ENCODE results near the gene FADS3.

DNA sequence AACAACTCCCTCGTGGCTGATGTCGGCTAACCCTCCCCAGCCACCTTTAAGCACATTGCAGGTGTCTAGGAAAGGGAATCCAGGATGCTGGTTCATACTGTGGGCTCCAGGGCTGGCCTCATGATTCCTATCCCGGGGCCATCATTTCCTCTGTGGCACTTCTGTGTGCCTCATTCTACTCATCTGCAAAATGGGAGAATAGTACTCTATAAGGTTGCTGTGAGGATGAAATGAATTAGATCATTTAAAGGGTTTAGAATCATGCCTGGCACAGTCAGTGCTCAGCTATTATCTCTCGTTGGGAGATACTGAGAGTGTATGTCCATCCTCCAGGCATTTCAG is 4.3 kb upstream of the FADS3 start:
- TF ChIP-seq POLR2A (IDR thresholded peaks at IDR 0.05) (no peak), EP300 (IDR thresholded peaks at IDR 0.05; ENCODE audit: low read depth) (no peak), POLR2AphosphoS5 (IDR thresholded peaks at IDR 0.05) (no peak)
- TF ChIP-seq, protein P1, sequence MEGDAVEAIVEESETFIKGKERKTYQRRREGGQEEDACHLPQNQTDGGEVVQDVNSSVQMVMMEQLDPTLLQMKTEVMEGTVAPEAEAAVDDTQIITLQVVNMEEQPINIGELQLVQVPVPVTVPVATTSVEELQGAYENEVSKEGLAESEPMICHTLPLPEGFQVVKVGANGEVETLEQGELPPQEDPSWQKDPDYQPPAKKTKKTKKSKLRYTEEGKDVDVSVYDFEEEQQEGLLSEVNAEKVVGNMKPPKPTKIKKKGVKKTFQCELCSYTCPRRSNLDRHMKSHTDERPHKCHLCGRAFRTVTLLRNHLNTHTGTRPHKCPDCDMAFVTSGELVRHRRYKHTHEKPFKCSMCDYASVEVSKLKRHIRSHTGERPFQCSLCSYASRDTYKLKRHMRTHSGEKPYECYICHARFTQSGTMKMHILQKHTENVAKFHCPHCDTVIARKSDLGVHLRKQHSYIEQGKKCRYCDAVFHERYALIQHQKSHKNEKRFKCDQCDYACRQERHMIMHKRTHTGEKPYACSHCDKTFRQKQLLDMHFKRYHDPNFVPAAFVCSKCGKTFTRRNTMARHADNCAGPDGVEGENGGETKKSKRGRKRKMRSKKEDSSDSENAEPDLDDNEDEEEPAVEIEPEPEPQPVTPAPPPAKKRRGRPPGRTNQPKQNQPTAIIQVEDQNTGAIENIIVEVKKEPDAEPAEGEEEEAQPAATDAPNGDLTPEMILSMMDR (IDR thresholded peaks at IDR 0.05) = no peak
